ENCODE results near the gene SLC26A5.
A peak's percentile ranks its signal among the peaks of the same experiment; 100 is the strongest.

The SLC26A5 gene

DNA sequence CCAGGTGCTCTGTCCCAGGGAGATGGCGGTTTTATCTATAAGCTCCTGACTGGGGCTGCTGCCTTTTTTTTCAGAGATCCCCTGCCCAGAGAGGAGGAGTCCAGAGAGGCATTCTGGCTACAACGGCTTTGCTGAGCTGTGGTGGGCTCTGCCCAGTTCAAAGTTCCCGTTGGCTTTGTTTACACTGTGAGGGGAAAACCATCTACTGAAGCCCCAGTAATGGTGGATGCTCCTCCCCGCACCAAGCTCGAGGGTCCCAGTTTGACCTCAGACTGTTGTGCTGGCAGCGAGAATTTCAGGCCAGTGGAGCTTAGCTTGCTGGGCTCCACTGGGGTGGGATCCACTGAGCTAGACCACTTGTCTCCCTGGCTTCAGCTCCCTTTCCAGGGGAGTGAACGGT lies 16.4 kb upstream of the SLC26A5 start:
- TF ChIP-seq, protein P1, sequence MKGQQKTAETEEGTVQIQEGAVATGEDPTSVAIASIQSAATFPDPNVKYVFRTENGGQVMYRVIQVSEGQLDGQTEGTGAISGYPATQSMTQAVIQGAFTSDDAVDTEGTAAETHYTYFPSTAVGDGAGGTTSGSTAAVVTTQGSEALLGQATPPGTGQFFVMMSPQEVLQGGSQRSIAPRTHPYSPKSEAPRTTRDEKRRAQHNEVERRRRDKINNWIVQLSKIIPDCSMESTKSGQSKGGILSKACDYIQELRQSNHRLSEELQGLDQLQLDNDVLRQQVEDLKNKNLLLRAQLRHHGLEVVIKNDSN (IDR thresholded peaks at IDR 0.05), result no peak
- TF ChIP-seq, protein P2, sequence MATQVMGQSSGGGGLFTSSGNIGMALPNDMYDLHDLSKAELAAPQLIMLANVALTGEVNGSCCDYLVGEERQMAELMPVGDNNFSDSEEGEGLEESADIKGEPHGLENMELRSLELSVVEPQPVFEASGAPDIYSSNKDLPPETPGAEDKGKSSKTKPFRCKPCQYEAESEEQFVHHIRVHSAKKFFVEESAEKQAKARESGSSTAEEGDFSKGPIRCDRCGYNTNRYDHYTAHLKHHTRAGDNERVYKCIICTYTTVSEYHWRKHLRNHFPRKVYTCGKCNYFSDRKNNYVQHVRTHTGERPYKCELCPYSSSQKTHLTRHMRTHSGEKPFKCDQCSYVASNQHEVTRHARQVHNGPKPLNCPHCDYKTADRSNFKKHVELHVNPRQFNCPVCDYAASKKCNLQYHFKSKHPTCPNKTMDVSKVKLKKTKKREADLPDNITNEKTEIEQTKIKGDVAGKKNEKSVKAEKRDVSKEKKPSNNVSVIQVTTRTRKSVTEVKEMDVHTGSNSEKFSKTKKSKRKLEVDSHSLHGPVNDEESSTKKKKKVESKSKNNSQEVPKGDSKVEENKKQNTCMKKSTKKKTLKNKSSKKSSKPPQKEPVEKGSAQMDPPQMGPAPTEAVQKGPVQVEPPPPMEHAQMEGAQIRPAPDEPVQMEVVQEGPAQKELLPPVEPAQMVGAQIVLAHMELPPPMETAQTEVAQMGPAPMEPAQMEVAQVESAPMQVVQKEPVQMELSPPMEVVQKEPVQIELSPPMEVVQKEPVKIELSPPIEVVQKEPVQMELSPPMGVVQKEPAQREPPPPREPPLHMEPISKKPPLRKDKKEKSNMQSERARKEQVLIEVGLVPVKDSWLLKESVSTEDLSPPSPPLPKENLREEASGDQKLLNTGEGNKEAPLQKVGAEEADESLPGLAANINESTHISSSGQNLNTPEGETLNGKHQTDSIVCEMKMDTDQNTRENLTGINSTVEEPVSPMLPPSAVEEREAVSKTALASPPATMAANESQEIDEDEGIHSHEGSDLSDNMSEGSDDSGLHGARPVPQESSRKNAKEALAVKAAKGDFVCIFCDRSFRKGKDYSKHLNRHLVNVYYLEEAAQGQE (IDR thresholded peaks at IDR 0.05; ENCODE audit: low read depth), result no peak
- no peak for TF ChIP-seq FOXM1 (IDR thresholded peaks at IDR 0.05; ENCODE audit: borderline replicate concordance, low read depth)
- TF ChIP-seq, protein P3, sequence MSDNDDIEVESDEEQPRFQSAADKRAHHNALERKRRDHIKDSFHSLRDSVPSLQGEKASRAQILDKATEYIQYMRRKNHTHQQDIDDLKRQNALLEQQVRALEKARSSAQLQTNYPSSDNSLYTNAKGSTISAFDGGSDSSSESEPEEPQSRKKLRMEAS (IDR thresholded peaks at IDR 0.05), result no peak
- TF ChIP-seq TAF1 (IDR thresholded peaks at IDR 0.05; ENCODE audit: low read depth), result no peak
- no peak for TF ChIP-seq YY1 (IDR thresholded peaks at IDR 0.05; ENCODE audit: low read depth)
- no peak for TF ChIP-seq TEAD4 (IDR thresholded peaks at IDR 0.05)
- TF ChIP-seq TCF12 (IDR thresholded peaks at IDR 0.05; ENCODE audit: low read depth), result no peak

DNA sequence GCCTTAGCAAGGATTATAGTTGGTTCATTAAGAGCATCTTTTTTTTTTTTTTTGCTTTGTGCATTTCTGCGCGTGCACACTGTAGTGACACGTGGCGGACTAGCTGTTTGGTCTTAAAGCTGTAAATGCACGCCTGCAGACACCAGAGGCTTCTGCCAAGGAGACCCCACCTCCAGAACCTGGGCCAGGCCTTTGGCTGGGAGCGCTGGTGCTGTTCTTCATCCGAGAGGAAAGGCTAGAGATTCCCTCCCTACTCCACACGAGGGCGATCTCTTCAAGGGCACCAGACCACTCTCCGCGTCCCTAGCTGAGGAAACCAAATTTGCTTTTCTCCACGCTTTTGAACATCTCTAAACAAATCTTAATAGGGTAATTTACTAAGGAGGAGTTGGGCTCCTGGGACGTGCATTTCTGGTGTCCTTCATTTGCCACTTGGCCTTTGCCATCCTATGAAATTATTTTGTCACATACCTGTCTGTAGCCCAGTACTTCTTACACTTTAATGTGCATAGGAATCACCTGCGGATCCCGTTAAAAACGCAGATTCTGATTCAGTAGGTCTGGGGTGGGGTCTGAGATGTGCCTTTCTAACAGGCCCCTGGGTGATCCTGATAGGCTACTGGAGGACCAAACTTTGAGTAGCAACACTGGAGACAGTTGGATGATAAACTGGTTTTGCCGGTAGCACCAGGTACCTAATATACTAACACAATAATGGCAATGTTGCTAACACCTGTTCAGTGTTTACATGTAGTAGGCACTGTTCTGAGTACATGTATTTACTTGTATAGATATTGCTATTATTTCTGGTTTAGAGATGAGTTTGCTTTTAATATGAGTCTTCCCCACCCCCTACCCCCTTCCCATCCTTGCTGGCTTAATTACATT lies 1.3 kb upstream of the SLC26A5 start:
- TF ChIP-seq EGR1 (IDR thresholded peaks at IDR 0.05) (no peak), RAD21 (IDR thresholded peaks at IDR 0.05; ENCODE audit: low read depth) (peak; percentile 81)

DNA sequence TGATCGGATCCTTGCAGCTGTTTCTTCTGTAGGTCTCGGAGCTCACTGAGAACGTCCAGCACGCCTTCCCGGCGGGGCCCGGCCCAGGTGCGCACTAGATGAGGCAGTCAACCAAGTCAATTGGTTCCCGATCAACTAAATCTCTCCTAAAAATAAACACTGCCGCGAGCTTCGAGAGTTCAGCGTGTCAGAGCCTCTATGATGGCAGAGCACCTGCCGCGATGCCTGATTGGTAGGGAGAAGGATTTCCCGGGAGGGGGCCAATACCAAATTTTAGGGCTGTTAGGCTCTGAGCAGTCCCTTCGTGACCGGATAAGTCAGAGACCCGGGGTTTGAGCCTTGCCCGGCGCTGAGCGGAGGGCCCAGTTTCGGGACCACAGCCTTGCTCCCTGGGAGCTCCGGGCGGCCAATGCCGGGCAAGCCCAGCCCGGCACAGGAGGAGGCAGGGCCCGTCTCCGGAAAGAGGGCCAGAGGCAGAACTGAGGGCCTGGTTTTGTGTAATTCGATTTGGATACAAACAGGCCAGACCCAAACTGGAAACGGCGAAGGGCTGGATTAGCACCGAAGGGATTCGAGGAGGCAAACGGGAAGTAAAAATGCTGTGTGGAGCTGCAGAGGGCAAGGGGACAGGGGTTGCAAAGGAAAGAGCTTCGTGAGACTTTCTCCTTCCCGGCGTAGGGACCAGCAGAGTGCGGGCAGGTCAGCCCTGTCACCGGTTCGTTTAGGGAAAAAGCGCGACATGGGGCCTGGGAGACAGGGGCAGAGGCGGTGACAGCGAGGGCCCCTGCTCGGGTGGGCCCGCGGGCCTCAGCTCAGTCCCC lies 569 bp downstream of the SLC26A5 start:
- TF ChIP-seq, protein P2 (IDR thresholded peaks at IDR 0.05; ENCODE audit: low read depth), result no peak
- TF ChIP-seq EP300 (IDR thresholded peaks at IDR 0.05; ENCODE audit: borderline replicate concordance), result no peak
- TF ChIP-seq, protein P1 (IDR thresholded peaks at IDR 0.05), result no peak
- TF ChIP-seq TEAD4 (IDR thresholded peaks at IDR 0.05), result no peak
- no peak for TF ChIP-seq CEBPB (IDR thresholded peaks at IDR 0.05)
- TF ChIP-seq EGR1 (IDR thresholded peaks at IDR 0.05), result no peak
- TF ChIP-seq ZBTB7A (IDR thresholded peaks at IDR 0.05; ENCODE audit: low read depth), result no peak
- no peak for TF ChIP-seq TAF1 (IDR thresholded peaks at IDR 0.05; ENCODE audit: low read depth)
- no peak for TF ChIP-seq YY1 (IDR thresholded peaks at IDR 0.05; ENCODE audit: low read depth)
- TF ChIP-seq TCF12 (IDR thresholded peaks at IDR 0.05; ENCODE audit: low read depth), result no peak
- no peak for TF ChIP-seq NFIC (IDR thresholded peaks at IDR 0.05)
- TF ChIP-seq FOXM1 (IDR thresholded peaks at IDR 0.05; ENCODE audit: borderline replicate concordance, low read depth), result no peak
- TF ChIP-seq, protein P3 (IDR thresholded peaks at IDR 0.05), result no peak

DNA sequence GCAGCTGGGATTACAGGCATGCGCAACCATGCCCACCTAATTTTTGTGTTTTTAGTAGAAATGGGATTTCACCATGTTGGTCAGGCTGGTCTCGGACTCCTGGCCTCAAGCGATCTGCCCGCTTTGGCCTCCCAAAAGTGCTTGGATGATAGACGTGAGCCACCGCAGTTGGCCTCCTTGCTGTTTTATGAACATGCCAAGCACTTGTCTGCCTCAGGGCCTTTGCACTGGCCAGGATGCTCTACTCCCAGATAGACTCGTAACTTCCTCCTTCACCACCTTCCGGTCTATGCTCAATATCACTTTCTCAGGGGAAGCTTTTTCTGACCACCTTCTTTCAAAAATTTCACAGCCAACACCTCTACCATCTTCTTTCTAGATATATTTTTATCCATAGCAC lies 6.3 kb downstream of the SLC26A5 start:
- TF ChIP-seq, protein P1 (IDR thresholded peaks at IDR 0.05), result no peak
- no peak for TF ChIP-seq TCF12 (IDR thresholded peaks at IDR 0.05; ENCODE audit: low read depth)
- TF ChIP-seq, protein P3 (IDR thresholded peaks at IDR 0.05), result no peak
- no peak for TF ChIP-seq ZBTB7A (IDR thresholded peaks at IDR 0.05; ENCODE audit: low read depth)
- TF ChIP-seq CREB1 (IDR thresholded peaks at IDR 0.05; ENCODE audit: low read depth), result no peak
- no peak for TF ChIP-seq EGR1 (IDR thresholded peaks at IDR 0.05)
- TF ChIP-seq YY1 (IDR thresholded peaks at IDR 0.05; ENCODE audit: low read depth), result no peak
- no peak for TF ChIP-seq CEBPB (IDR thresholded peaks at IDR 0.05)
- TF ChIP-seq EP300 (IDR thresholded peaks at IDR 0.05; ENCODE audit: borderline replicate concordance), result no peak
- TF ChIP-seq FOXM1 (IDR thresholded peaks at IDR 0.05; ENCODE audit: borderline replicate concordance, low read depth), result no peak
- TF ChIP-seq, protein P2 (IDR thresholded peaks at IDR 0.05; ENCODE audit: low read depth), result no peak
- TF ChIP-seq TAF1 (IDR thresholded peaks at IDR 0.05; ENCODE audit: low read depth), result no peak
- TF ChIP-seq RAD21 (IDR thresholded peaks at IDR 0.05; ENCODE audit: low read depth), result no peak
- no peak for TF ChIP-seq TEAD4 (IDR thresholded peaks at IDR 0.05)
- no peak for TF ChIP-seq NFIC (IDR thresholded peaks at IDR 0.05)

Data from Ishikawa (cell line).